Mesothelial cell of epicardium (in vitro differentiated cells): ENCODE measurements around the gene SH3BGR. TPM values are rescaled to one million over a fixed set of nuclear protein-coding genes. Genes with fewer than 3 reads are reported as not detected.

Source experiments
- DNase-seq, 2 experiments: peaks; one replicate each; pipeline ENCODE4 v3.0.0; 2021; ENCODE audit warnings: low spot score in 2 of 2; ENCODE audit not compliant: unreplicated experiment in 2 of 2
- H3K27ac Mint-ChIP-seq: 2 replicates; pipeline ENCODE4 v1.8.0; 2021; ENCODE audit warnings: mixed read lengths
- H3K27me3 Mint-ChIP-seq: 2 replicates; pipeline ENCODE4 v1.8.0; 2021; ENCODE audit warnings: low read depth, mixed read lengths
- H3K36me3 Mint-ChIP-seq: 2 replicates; pipeline ENCODE4 v1.8.0; 2021; ENCODE audit warnings: mixed read lengths
- H3K4me1 Mint-ChIP-seq: 2 replicates; pipeline ENCODE4 v1.8.0; 2021; ENCODE audit warnings: mixed read lengths
- H3K4me3 Mint-ChIP-seq: 2 replicates; pipeline ENCODE4 v1.8.0; 2021; ENCODE audit warnings: mild to moderate bottlenecking, moderate library complexity, mixed read lengths
- H3K9me3 Mint-ChIP-seq: 2 replicates; pipeline ENCODE4 v1.8.0; 2021; ENCODE audit warnings: mixed read lengths
- CTCF ChIP-seq: fragments of 200-600 bp; sonication (generic); IDR thresholded peaks from one replicate; pipeline ENCODE4 v1.5.0; 2021; ENCODE audit warnings: antibody characterized with exemption; ENCODE audit not compliant: unreplicated experiment
- total RNA-seq: library from RNA; stranded (reverse); gene quantifications from 3 replicates; pipeline ENCODE4 v1.2.1, GENCODE V29; 2021

Gene SH3BGR
- total RNA-seq, 1 donor from 2014 or later: 4.6 TPM

- Mint-ChIP-seq H3K27ac (no peak overlapping the region), H3K4me3 (no peak overlapping the region), H3K27me3 (no peaks in the 10 kb centered on the region), H3K9me3 (peaks cover 11% of the 10 kb centered on the region), H3K36me3 (peaks cover 3% of the 10 kb centered on the region), H3K4me1 (no peaks in the 10 kb centered on the region)
- no peak for DNase-seq
- TF ChIP-seq CTCF: no peak
Observed at GRCh38 chr21:39474611-39475010, 22.8 kb downstream of the SH3BGR start.

DNA sequence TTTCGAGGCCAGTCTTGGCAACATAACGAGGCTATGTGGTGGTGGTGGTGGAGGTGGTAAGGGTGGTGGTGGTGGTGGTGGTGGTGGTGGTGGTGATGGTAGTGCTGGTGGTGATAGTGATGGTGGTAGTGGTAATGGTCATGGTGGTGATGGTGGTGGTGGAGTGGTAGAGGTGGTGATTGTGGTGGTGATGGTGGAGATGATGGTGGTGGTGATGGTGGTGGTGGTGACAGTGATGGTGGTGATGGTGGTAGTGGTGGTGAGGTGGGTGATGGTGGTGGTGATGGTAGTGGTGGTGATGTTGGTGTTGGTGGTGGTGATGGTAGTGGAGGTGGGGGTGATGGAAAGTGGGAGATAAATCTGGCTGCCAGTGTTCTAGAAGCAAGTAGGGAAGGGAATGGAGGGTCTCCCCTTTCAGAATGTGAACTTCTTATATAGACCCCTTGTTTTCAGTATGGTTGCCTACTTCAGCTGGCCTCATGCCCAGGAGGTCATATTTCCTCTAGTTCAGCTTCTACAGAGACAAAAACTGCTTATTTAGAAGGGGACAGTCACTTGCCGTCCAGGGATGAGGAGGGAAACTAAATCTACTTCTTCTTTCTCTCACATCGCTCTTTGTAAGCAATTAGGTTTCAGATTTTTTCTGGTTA lies 27.5 kb downstream of the SH3BGR start:
- Mint-ChIP-seq H3K27ac (no peak overlapping the region), H3K4me1 (peaks cover 12% of the 10 kb centered on the region), H3K4me3 (no peak overlapping the region), H3K27me3 (no peaks in the 10 kb centered on the region), H3K9me3 (no peaks in the 10 kb centered on the region), H3K36me3 (peaks cover 2% of the 10 kb centered on the region)
- DNase-seq: no peak
- TF ChIP-seq CTCF: no peak

DNA sequence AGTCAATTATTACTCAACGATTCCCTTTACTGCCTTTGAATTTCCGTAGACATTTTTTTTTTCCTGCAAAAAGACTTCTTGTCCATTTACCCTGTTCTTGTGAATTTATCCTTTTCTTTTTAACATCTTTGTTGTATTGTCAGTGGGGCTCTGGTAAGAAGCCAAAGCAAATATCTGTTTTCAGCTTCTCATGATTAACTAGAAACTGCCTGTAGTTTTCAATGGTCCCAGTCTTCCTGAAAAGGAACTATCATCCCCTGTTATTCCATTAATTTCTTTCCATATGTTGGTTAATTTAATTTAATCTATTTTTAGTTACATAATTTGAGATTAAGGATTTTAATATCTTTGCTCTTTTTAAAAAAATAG lies 28.0 kb downstream of the SH3BGR start:
- Mint-ChIP-seq H3K4me1 (peaks cover 16% of the 10 kb centered on the region), H3K27ac (no peak overlapping the region), H3K27me3 (no peaks in the 10 kb centered on the region)

GRCh38 chr21:39480271-39480670 lies 28.5 kb downstream of the SH3BGR start:
- DNase-seq: no peak
- H3K9me3 Mint-ChIP-seq: no peaks in the 10 kb centered on the region
- H3K4me3 Mint-ChIP-seq: no peak overlapping the region
- TF ChIP-seq CTCF: no peak
- peaks cover 2% of the 10 kb centered on the region for H3K36me3 Mint-ChIP-seq
- H3K4me1 Mint-ChIP-seq: peaks cover 18% of the 10 kb centered on the region
- no peak overlapping the region for H3K27ac Mint-ChIP-seq
- no peaks in the 10 kb centered on the region for H3K27me3 Mint-ChIP-seq

More for the DNA sequence above, 28.0 kb downstream of the SH3BGR start:
- peaks cover 2% of the 10 kb centered on the region for H3K36me3 Mint-ChIP-seq
- H3K4me3 Mint-ChIP-seq: no peak overlapping the region
- no peak for DNase-seq
- no peaks in the 10 kb centered on the region for H3K9me3 Mint-ChIP-seq
- no peak for TF ChIP-seq CTCF

GRCh38 chr21:39481886-39482285 lies 30.1 kb downstream of the SH3BGR start:
- Mint-ChIP-seq H3K4me1 (peaks cover 18% of the 10 kb centered on the region), H3K27ac (no peak overlapping the region), H3K4me3 (no peak overlapping the region), H3K27me3 (no peaks in the 10 kb centered on the region), H3K36me3 (no peaks in the 10 kb centered on the region), H3K9me3 (no peaks in the 10 kb centered on the region)
- DNase-seq: no peak
- no peak for TF ChIP-seq CTCF

- DNase-seq: no peak
- H3K27ac Mint-ChIP-seq: no peak overlapping the region
- peaks cover 18% of the 10 kb centered on the region for H3K4me1 Mint-ChIP-seq
- no peak overlapping the region for H3K4me3 Mint-ChIP-seq
- no peak for TF ChIP-seq CTCF
- H3K27me3 Mint-ChIP-seq: no peaks in the 10 kb centered on the region
- H3K36me3 Mint-ChIP-seq: peaks cover 1% of the 10 kb centered on the region
- no peaks in the 10 kb centered on the region for H3K9me3 Mint-ChIP-seq
Observed at GRCh38 chr21:39483917-39484316, 32.1 kb downstream of the SH3BGR start.
